Body of pancreas (tissue), 4 donors: ENCODE data around the gene SMIM12.

Experiments
- CTCF ChIP-seq, 7 experiments: fragments of 450-650 bp in 4 of 7; fragments of 200-600 bp in 3 of 7; sonication (generic) in 3 of 7; IDR thresholded peaks; one replicate each; pipeline ENCODE4 v1.5.1; 2016 to 2019; ENCODE audit warnings: antibody characterized with exemption in 7 of 7
- POLR2A ChIP-seq, 3 donors: fragments of 450-650 bp; IDR thresholded peaks; one replicate each; pipeline ENCODE4 v1.6.1; 2016; ENCODE audit warnings: antibody characterized with exemption in 3 of 3, mild to moderate bottlenecking in 2 of 3

DNA sequence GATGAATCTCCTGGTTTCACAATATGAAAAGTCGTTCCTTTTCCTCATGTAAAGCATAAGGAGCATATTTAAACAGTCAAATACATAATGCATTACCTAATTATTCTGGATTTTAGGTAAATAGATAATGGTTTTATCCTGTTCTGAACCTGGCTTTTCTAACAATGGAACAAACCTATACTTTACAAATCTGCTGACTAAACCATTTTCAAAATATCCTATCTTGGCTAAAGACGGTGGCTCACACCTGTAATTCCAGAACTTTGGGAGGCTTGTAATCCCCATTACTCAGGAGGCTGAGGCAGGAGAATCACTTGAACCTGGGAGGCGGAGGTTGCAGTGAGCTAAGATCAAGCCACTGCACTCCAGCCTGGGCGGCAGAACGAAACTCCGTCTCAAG is 2.9 kb downstream of the SMIM12 start:
- TF ChIP-seq CTCF (IDR thresholded peaks at IDR 0.05) = no peak
- no peak for TF ChIP-seq POLR2A (IDR thresholded peaks at IDR 0.05)
